ENCODE results near the gene CRIM1.

The CRIM1 gene

DNA sequence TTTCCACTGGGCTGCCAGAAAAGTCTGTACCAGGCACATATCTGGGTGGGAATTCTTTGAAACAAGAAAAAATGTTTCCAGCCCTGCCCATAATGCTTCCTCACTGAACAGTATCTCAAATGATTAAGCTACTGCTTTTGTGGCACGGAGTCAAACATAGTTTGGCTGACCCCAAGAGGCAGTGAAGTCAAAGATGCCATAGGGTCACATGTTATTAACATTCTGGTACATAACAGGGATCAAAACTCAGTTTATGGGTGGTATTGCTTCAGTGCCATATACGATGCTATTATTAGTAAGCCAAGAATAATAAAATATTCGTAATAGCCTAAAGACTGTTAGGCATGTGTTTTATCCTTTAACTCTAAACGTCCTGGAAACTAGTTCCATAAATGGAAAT, 129.9 kb downstream of the CRIM1 start:
- Histone ChIP-seq H3K9me3 (ENCODE audit: control insufficient read depth, low read length) (no peaks in the 10 kb centered on the region), H3K27me3 (ENCODE audit: control insufficient read depth, insufficient read depth, low read length) (no peaks in the 10 kb centered on the region), H3K36me3 (ENCODE audit: control insufficient read depth, insufficient read depth, low read length) (no peaks in the 10 kb centered on the region), H3K4me1 (ENCODE audit: control insufficient read depth, insufficient read depth, low read length) (no peaks in the 10 kb centered on the region), H3K4me3 (ENCODE audit: low read length) (no peak overlapping the region), H3K9ac (ENCODE audit: low read length) (no peak overlapping the region)

DNA sequence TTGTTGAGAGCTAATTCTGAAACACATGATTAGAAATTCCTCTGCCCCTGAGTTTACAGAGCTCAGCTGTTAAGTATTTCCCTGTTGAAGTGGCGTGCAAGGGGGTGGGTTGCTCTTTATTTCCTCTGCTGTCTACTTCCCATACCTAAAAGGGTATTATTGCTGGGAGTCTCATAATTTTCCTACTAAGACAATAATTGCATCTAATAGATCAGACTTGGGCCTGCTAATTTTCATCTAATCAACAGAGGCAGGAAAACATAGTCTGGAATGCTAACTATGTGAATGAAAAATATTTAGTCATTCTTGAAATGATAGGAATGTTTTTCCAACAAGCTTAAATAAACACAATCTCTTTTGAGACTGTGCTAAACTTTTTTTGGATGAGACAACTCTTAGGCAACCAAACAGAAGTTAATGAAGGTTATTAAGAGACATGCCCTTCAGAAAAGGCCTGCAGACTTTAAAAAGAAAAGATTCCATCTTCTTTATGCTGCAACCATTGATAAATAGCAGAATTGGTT, 131.0 kb downstream of the CRIM1 start:
- Histone ChIP-seq H3K4me3 (ENCODE audit: low read length) (no peak overlapping the region), H3K27me3 (ENCODE audit: control insufficient read depth, insufficient read depth, low read length) (no peaks in the 10 kb centered on the region), H3K36me3 (ENCODE audit: control insufficient read depth, insufficient read depth, low read length) (no peaks in the 10 kb centered on the region), H3K9ac (ENCODE audit: low read length) (no peak overlapping the region), H3K9me3 (ENCODE audit: control insufficient read depth, low read length) (no peaks in the 10 kb centered on the region), H3K4me1 (ENCODE audit: control insufficient read depth, insufficient read depth, low read length) (no peaks in the 10 kb centered on the region)

DNA sequence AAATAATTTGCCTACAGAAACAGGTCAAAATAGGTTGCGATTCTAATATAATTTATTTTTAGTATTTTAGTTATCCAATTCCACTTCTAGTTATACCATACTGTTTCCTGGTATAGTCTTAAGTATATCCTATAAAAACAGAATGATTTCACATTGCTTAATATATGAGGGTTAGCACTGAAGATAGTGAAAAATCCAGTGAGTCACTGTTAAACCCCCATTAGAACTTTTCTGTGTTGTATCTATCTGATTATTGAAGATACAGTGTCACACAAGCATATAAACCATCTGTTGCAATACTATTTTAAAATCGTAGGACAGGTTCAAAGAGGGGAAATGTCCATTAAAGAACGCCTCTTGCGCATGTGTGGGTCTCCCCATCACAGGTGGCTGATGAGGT, 132.4 kb downstream of the CRIM1 start:
- H3K9ac ChIP-seq (ENCODE audit: low read length), result no peak overlapping the region
- no peaks in the 10 kb centered on the region for H3K4me1 ChIP-seq (ENCODE audit: control insufficient read depth, insufficient read depth, low read length)
- no peak overlapping the region for H3K4me3 ChIP-seq (ENCODE audit: low read length)
- no peaks in the 10 kb centered on the region for H3K9me3 ChIP-seq (ENCODE audit: control insufficient read depth, low read length)
- no peaks in the 10 kb centered on the region for H3K36me3 ChIP-seq (ENCODE audit: control insufficient read depth, insufficient read depth, low read length)
- no peaks in the 10 kb centered on the region for H3K27me3 ChIP-seq (ENCODE audit: control insufficient read depth, insufficient read depth, low read length)

DNA sequence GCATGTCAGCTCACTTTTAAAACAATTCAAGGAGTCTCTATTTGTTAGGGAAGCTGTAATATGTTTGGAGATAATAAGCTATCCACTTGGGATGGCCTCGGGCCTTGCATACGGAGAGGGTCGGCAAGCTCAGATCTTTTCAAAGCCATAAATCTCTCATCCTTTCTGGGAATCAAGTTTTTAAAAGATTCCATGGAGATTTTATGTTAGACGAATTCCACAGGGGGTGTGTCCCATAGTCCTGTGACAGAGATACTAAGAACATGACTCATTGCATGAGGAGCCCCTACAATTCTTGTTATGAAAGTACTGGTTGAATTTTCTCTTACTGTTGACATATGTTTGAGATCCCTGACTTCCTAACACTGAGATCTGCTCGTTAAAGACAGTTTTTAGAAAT, 133.7 kb downstream of the CRIM1 start:
- no peaks in the 10 kb centered on the region for H3K27me3 ChIP-seq (ENCODE audit: control insufficient read depth, insufficient read depth, low read length)
- H3K4me3 ChIP-seq (ENCODE audit: low read length), result no peak overlapping the region
- H3K4me1 ChIP-seq (ENCODE audit: control insufficient read depth, insufficient read depth, low read length), result no peaks in the 10 kb centered on the region
- no peaks in the 10 kb centered on the region for H3K9me3 ChIP-seq (ENCODE audit: control insufficient read depth, low read length)
- no peak overlapping the region for H3K9ac ChIP-seq (ENCODE audit: low read length)
- no peaks in the 10 kb centered on the region for H3K36me3 ChIP-seq (ENCODE audit: control insufficient read depth, insufficient read depth, low read length)

DNA sequence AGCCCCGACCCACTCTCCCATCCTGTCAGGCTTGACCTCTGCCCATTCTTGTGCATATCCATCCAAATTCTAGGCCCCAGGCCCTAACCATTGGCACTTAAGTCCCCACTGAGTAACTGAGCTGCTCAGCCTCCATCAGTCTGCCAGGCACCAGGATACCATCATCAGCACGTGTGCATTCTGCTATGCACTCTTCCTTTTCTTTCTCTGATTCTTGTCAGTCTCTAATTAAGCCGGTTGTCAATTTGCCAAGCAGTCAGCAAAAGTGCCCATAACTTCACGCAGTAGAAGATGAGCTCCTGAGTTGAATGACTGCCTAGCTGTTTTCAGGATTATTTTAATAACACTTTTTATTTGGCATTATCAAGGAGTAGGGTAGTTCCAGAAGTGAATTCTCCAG, 135.2 kb downstream of the CRIM1 start:
- H3K4me3 ChIP-seq (ENCODE audit: low read length), result no peak overlapping the region
- H3K4me1 ChIP-seq (ENCODE audit: control insufficient read depth, insufficient read depth, low read length), result no peaks in the 10 kb centered on the region
- no peaks in the 10 kb centered on the region for H3K9me3 ChIP-seq (ENCODE audit: control insufficient read depth, low read length)
- H3K27me3 ChIP-seq (ENCODE audit: control insufficient read depth, insufficient read depth, low read length), result no peaks in the 10 kb centered on the region
- H3K9ac ChIP-seq (ENCODE audit: low read length), result no peak overlapping the region
- H3K36me3 ChIP-seq (ENCODE audit: control insufficient read depth, insufficient read depth, low read length), result no peaks in the 10 kb centered on the region

DNA sequence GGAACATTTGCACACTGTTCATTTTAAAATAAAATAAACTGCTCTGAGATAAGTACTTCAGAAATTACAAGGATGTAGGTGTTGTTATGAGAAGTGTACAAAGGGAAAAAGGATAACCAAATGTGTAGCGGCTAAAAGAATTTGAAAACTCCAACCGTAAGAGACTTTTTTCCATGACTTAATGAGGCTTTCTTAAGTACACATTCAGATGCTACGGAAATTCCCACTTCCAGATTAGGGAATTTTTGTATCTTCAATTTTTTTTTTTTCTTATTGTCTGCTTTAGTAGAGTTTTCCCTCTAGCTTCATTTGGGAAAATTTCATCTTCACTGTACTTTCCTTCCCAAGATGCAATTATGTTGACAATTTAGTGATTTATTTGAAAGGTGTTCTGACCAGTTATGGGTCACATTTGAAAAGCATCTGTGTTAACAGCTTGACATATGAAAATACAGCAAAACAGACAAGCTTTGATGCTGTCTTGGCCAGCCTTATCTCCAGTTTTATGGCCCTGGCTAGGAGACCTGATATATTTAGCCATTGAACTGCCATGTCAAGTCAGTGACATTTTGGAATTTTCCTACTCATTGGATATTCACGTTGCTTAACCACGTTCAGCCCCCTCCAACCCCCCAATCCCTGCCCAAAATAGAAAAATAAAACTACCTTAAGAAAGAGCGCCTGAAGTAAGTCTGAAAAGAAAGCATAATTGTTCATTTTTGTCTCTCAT, 136.8 kb downstream of the CRIM1 start:
- H3K27me3 ChIP-seq (ENCODE audit: control insufficient read depth, insufficient read depth, low read length), result no peaks in the 10 kb centered on the region
- no peaks in the 10 kb centered on the region for H3K9me3 ChIP-seq (ENCODE audit: control insufficient read depth, low read length)
- no peaks in the 10 kb centered on the region for H3K4me1 ChIP-seq (ENCODE audit: control insufficient read depth, insufficient read depth, low read length)
- no peaks in the 10 kb centered on the region for H3K36me3 ChIP-seq (ENCODE audit: control insufficient read depth, insufficient read depth, low read length)
- no peak overlapping the region for H3K9ac ChIP-seq (ENCODE audit: low read length)
- no peak overlapping the region for H3K4me3 ChIP-seq (ENCODE audit: low read length)

DNA sequence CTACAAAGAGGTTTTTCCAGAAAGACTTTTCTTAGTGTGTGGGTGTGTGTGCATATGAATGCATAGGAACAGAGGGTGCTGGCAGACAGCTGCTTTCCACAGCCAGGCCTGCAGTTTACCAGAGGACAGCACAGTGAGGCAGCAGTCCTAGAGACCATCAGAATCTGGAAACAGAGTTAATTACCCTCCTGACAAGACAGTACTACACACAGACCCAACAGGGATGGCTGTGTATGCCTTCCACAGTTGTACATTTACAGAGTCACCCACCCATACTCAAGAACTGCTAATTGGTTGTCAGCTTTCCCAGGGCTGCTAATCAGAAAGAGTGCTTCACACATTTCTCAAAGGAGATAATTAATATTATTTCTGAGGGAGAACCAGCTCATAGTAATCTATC, 137.7 kb downstream of the CRIM1 start:
- Histone ChIP-seq H3K9me3 (ENCODE audit: control insufficient read depth, low read length) (no peaks in the 10 kb centered on the region), H3K27me3 (ENCODE audit: control insufficient read depth, insufficient read depth, low read length) (no peaks in the 10 kb centered on the region), H3K36me3 (ENCODE audit: control insufficient read depth, insufficient read depth, low read length) (no peaks in the 10 kb centered on the region), H3K4me3 (ENCODE audit: low read length) (no peak overlapping the region), H3K9ac (ENCODE audit: low read length) (no peak overlapping the region), H3K4me1 (ENCODE audit: control insufficient read depth, insufficient read depth, low read length) (no peaks in the 10 kb centered on the region)

DNA sequence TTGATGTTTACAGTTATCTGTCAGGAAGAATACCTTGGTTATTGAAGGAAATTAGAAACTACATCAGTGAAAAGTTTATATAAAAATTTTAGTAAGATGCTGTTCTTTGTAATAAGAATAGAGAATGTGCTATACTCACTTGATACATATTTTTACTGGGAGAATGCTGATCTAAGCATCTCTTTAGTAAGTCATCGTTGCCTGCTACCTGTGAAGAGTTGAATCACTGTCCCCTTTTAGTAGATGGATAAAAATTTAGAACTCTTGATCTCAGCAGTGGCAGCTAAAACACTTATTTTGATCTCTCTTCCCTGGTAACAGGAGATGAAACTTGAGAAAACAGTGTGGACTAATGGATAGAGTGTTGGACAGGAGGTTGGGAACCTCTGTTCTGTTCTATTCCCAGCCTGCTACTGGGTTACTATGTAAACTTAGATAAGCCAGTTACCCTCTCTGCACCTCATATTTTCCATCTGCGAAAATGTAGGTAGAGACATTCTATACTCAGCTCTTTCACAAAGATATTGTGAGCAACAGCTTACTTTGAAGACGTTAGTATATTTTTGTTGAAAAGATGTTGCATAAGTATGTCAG, 142.1 kb downstream of the CRIM1 start:
- no peak overlapping the region for H3K4me3 ChIP-seq (ENCODE audit: low read length)
- H3K9ac ChIP-seq (ENCODE audit: low read length), result no peak overlapping the region
- no peaks in the 10 kb centered on the region for H3K36me3 ChIP-seq (ENCODE audit: control insufficient read depth, insufficient read depth, low read length)
- no peaks in the 10 kb centered on the region for H3K9me3 ChIP-seq (ENCODE audit: control insufficient read depth, low read length)
- H3K4me1 ChIP-seq (ENCODE audit: control insufficient read depth, insufficient read depth, low read length), result no peaks in the 10 kb centered on the region
- H3K27me3 ChIP-seq (ENCODE audit: control insufficient read depth, insufficient read depth, low read length), result no peaks in the 10 kb centered on the region

DNA sequence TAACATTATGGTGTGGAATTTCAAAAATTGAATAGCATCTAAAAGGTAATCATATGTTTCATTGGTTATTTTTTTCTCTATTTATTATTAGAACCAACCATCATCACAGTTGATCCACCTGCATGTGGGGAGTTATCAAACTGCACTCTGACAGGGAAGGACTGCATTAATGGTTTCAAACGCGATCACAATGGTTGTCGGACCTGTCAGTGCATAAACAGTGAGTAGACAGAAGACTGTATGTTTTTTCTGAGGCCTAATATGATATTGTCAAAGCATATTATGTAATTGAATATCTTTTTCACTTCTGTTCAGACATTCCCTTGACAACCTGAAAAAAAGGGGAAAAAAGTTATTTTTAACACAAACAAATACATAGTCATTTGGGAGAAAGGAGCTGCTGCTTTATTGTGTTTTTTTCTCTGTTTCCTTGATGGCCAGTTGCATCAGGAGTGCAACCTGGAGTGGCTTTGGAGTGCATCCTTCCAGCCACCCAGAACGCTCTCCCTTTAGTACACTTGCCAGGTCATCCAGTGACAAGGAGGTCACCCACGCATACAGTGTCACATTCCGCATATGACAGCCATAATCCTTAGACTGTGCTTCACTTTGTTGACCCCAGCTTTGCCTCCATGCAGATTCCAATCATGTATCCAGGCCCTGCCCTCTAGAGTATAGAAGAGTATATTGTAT, 143.7 kb downstream of the CRIM1 start:
- Histone ChIP-seq H3K27me3 (ENCODE audit: control insufficient read depth, insufficient read depth, low read length) (no peaks in the 10 kb centered on the region), H3K4me3 (ENCODE audit: low read length) (no peak overlapping the region), H3K9ac (ENCODE audit: low read length) (no peak overlapping the region), H3K36me3 (ENCODE audit: control insufficient read depth, insufficient read depth, low read length) (no peaks in the 10 kb centered on the region), H3K4me1 (ENCODE audit: control insufficient read depth, insufficient read depth, low read length) (no peaks in the 10 kb centered on the region), H3K9me3 (ENCODE audit: control insufficient read depth, low read length) (no peaks in the 10 kb centered on the region)

DNA sequence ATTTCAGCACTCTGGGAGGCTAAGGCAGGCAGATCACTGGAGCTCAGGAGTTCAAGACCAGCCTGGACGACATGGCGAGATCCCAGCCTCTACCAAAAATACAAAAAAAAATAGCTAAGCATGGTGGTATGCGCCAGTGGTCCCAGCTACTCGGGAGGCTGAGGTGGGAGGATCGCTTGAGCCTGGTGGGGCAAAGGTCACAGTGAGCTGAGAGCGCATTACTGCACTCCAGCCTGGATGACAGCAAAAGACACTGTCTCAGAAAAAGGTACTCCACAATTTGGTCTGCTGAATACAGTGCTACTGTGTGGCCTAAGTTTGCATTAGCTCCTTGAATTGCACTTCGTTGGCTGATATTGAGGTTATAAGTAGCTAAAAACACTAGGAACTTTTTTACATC, 144.5 kb downstream of the CRIM1 start:
- Histone ChIP-seq H3K36me3 (ENCODE audit: control insufficient read depth, insufficient read depth, low read length) (no peaks in the 10 kb centered on the region), H3K9ac (ENCODE audit: low read length) (no peak overlapping the region), H3K4me3 (ENCODE audit: low read length) (no peak overlapping the region), H3K27me3 (ENCODE audit: control insufficient read depth, insufficient read depth, low read length) (no peaks in the 10 kb centered on the region), H3K9me3 (ENCODE audit: control insufficient read depth, low read length) (no peaks in the 10 kb centered on the region), H3K4me1 (ENCODE audit: control insufficient read depth, insufficient read depth, low read length) (no peaks in the 10 kb centered on the region)

DNA sequence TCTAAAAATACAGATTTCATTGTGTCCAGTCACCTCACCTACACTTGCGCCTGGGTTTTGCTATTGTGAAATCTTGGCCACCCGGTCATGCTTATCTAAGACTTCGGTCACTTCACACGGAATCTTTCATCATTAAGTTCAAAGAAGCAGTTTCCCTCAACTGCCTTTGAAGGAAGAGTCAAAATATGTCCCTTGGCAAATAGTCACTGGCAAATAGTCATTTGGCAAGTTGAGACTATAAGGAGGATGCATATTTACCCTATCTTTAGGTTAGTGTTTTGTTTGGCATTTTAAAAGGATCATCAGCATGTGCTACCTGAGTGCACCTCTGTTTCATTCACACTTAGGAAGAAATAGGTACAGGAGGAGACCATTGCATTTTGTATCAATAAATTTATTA, 146.5 kb downstream of the CRIM1 start:
- H3K9me3 ChIP-seq (ENCODE audit: control insufficient read depth, low read length), result no peaks in the 10 kb centered on the region

DNA sequence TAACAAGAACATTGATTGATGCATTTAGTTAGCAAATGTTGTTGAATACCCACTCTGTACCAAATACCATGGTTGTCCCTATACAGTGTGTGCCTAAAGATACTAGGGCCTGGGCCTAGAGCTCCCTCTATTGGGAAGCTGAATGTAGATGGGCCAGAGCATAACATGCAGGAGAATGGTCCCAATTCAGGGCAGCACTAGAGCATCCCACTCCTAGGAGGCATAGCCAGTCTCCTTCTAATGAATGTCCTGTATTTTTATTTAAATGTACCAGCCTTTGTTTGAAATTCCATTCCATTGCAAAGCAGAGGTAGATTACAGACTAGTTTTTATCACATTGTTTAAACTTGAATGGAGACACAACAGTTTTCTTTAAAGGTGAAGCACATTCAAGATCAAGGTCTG, 151.8 kb downstream of the CRIM1 start:
- peaks cover 5% of the 10 kb centered on the region for H3K4me1 ChIP-seq (ENCODE audit: control insufficient read depth, insufficient read depth, low read length)
- no peaks in the 10 kb centered on the region for H3K36me3 ChIP-seq (ENCODE audit: control insufficient read depth, insufficient read depth, low read length)
- no peak overlapping the region for H3K4me3 ChIP-seq (ENCODE audit: low read length)
- H3K9me3 ChIP-seq (ENCODE audit: control insufficient read depth, low read length), result no peaks in the 10 kb centered on the region
- H3K27me3 ChIP-seq (ENCODE audit: control insufficient read depth, insufficient read depth, low read length), result no peaks in the 10 kb centered on the region
- H3K9ac ChIP-seq (ENCODE audit: low read length), result no peak overlapping the region

More for the DNA sequence above, 146.5 kb downstream of the CRIM1 start:
- peaks cover 5% of the 10 kb centered on the region for H3K4me1 ChIP-seq (ENCODE audit: control insufficient read depth, insufficient read depth, low read length)
- no peak overlapping the region for H3K4me3 ChIP-seq (ENCODE audit: low read length)
- no peaks in the 10 kb centered on the region for H3K27me3 ChIP-seq (ENCODE audit: control insufficient read depth, insufficient read depth, low read length)
- no peaks in the 10 kb centered on the region for H3K36me3 ChIP-seq (ENCODE audit: control insufficient read depth, insufficient read depth, low read length)
- H3K9ac ChIP-seq (ENCODE audit: low read length), result no peak overlapping the region
